ENCODE data around the gene RPS15.
A peak's percentile ranks its signal among the peaks of the same experiment; 100 is the strongest.

Gene RPS15

GRCh38 chr19:1406774-1407527 lies 31.2 kb upstream of the RPS15 start:
- H3K9ac ChIP-seq (ENCODE audit: low read length): peak overlapping the region; percentile 74
- H3K4me2 ChIP-seq (ENCODE audit: low read depth, low read length): peak overlapping the region; percentile 96
- no peaks in the 10 kb centered on the region for H3K9me3 ChIP-seq (replicated peaks; ENCODE audit: insufficient read depth, low read length)
- peaks cover 10% of the 10 kb centered on the region for H3F3A ChIP-seq (ENCODE audit: insufficient read depth, low read length)
- no peaks in the 10 kb centered on the region for H3K9me2 ChIP-seq (replicated peaks; ENCODE audit: insufficient read depth, low read length)
- no peak for TF ChIP-seq EZH2 (optimal IDR thresholded peaks at IDR 0.05; ENCODE audit: low read depth, low read length)
- TF ChIP-seq EZH2phosphoT487 (IDR thresholded peaks at IDR 0.05; ENCODE audit: low read length): no peak
- peak; percentile 80 for TF ChIP-seq CTCF (IDR thresholded peaks at IDR 0.05; ENCODE audit: low read length)
- peak overlapping the region; percentile 55; the same call in 1 of the 2 replicates for H3K27ac ChIP-seq (ENCODE audit: low read length)
- peaks cover 42% of the 10 kb centered on the region for H3K79me2 ChIP-seq (ENCODE audit: low read length)
- H3K27me3 ChIP-seq (replicated peaks; ENCODE audit: insufficient read depth, low read length): peaks cover 11% of the 10 kb centered on the region
- H3K4me3 ChIP-seq (ENCODE audit: low read length): peak overlapping the region; percentile 77
- H3K36me3 ChIP-seq (replicated peaks; ENCODE audit: insufficient read depth, low read length): 0 out of 2 replicates have a peak, but pooled peaks cover 6% of the 10 kb centered on the region
- peak; percentile 100 for DNase-seq
- H2AFZ ChIP-seq (ENCODE audit: low read length): peak overlapping the region; percentile 84
- peaks cover 33% of the 10 kb centered on the region for H3K4me1 ChIP-seq (ENCODE audit: low read length)
- H4K20me1 ChIP-seq (ENCODE audit: insufficient read depth, low read length): peaks cover 33% of the 10 kb centered on the region

GRCh38 chr19:1407528-1408299 lies 30.5 kb upstream of the RPS15 start, which contains the start of gene DAZAP1:
Gene DAZAP1, plus strand, starts transcription at chr19:1407586. Its CDS starts 188 bp downstream, at chr19:1407774.
- peaks cover 8% of the 10 kb centered on the region; the same call in 1 of the 2 replicates for H3K27me3 ChIP-seq (replicated peaks; ENCODE audit: insufficient read depth, low read length)
- H3K4me3 ChIP-seq (ENCODE audit: low read length): peak within 1 kb of the TSS; percentile 97
- peaks cover 15% of the 10 kb centered on the region for H3F3A ChIP-seq (ENCODE audit: insufficient read depth, low read length)
- peaks cover 41% of the 10 kb centered on the region for H3K4me1 ChIP-seq (ENCODE audit: low read length)
- peaks cover 41% of the 10 kb centered on the region for H4K20me1 ChIP-seq (ENCODE audit: insufficient read depth, low read length)
- peak within 1 kb of the TSS; percentile 77 for H3K27ac ChIP-seq (ENCODE audit: low read length)
- TF ChIP-seq CTCF (IDR thresholded peaks at IDR 0.05; ENCODE audit: low read length): no peak
- no peak for TF ChIP-seq EZH2phosphoT487 (IDR thresholded peaks at IDR 0.05; ENCODE audit: low read length)
- no peak for TF ChIP-seq EZH2 (optimal IDR thresholded peaks at IDR 0.05; ENCODE audit: low read depth, low read length)
- no peaks in the 10 kb centered on the region for H3K9me3 ChIP-seq (replicated peaks; ENCODE audit: insufficient read depth, low read length)
- no peak for DNase-seq
- peaks cover 9% of the 10 kb centered on the region; the same call in 1 of the 2 replicates for H3K36me3 ChIP-seq (replicated peaks; ENCODE audit: insufficient read depth, low read length)
- H3K9me2 ChIP-seq (replicated peaks; ENCODE audit: insufficient read depth, low read length): no peaks in the 10 kb centered on the region
- peak within 1 kb of the TSS; percentile 84 for H2AFZ ChIP-seq (ENCODE audit: low read length)
- H3K4me2 ChIP-seq (ENCODE audit: low read depth, low read length): peak within 1 kb of the TSS; percentile 96
- H3K9ac ChIP-seq (ENCODE audit: low read length): peak within 1 kb of the TSS; percentile 100
- peaks cover 50% of the 10 kb centered on the region for H3K79me2 ChIP-seq (ENCODE audit: low read length)

GRCh38 chr19:1408300-1409203 lies 29.6 kb upstream of the RPS15 start:
- peaks cover 58% of the 10 kb centered on the region for H3K79me2 ChIP-seq (ENCODE audit: low read length)
- no peak overlapping the region for H2AFZ ChIP-seq (ENCODE audit: low read length)
- peaks cover 49% of the 10 kb centered on the region for H4K20me1 ChIP-seq (ENCODE audit: insufficient read depth, low read length)
- H3K4me2 ChIP-seq (ENCODE audit: low read depth, low read length): peak overlapping the region; percentile 90
- no peak for TF ChIP-seq EZH2 (optimal IDR thresholded peaks at IDR 0.05; ENCODE audit: low read depth, low read length)
- no peak for TF ChIP-seq CTCF (IDR thresholded peaks at IDR 0.05; ENCODE audit: low read length)
- TF ChIP-seq EZH2phosphoT487 (IDR thresholded peaks at IDR 0.05; ENCODE audit: low read length): no peak
- H3K36me3 ChIP-seq (replicated peaks; ENCODE audit: insufficient read depth, low read length): peaks cover 13% of the 10 kb centered on the region; the same call in 1 of the 2 replicates
- H3K27me3 ChIP-seq (replicated peaks; ENCODE audit: insufficient read depth, low read length): peaks cover 4% of the 10 kb centered on the region; the same call in 1 of the 2 replicates
- peak overlapping the region; percentile 77 for H3K27ac ChIP-seq (ENCODE audit: low read length)
- H3K4me3 ChIP-seq (ENCODE audit: low read length): peak overlapping the region; percentile 97
- no peaks in the 10 kb centered on the region for H3K9me3 ChIP-seq (replicated peaks; ENCODE audit: insufficient read depth, low read length)
- H3K9ac ChIP-seq (ENCODE audit: low read length): peak overlapping the region; percentile 100
- H3K4me1 ChIP-seq (ENCODE audit: low read length): peaks cover 49% of the 10 kb centered on the region
- DNase-seq: peak; percentile 59
- peaks cover 23% of the 10 kb centered on the region for H3F3A ChIP-seq (ENCODE audit: insufficient read depth, low read length)
- no peaks in the 10 kb centered on the region for H3K9me2 ChIP-seq (replicated peaks; ENCODE audit: insufficient read depth, low read length)

All from MM.1S (cell line).